ENCODE results near the gene PPP2R2B.
A peak's percentile ranks its signal among the peaks of the same experiment; 100 is the strongest.
"Not testable (repeated sequence)": the region's sequence is repeated elsewhere in the genome, so short reads cannot be mapped to it uniquely, and the experiment has no call there.

PPP2R2B gene

GRCh38 chr5:146600376-146600775, 278.2 kb downstream of the PPP2R2B start:
- no peak for DNase-seq

GRCh38 chr5:146599261-146599660, 279.3 kb downstream of the PPP2R2B start:
- DNase-seq: no peak

GRCh38 chr5:146595088-146595487, 283.5 kb downstream of the PPP2R2B start:
- DNase-seq: no peak

GRCh38 chr5:146592352-146592751, 286.2 kb downstream of the PPP2R2B start:
- DNase-seq: no peak

GRCh38 chr5:146589028-146589345, 289.6 kb downstream of the PPP2R2B start:
- peak in 8 of 14 donors; percentile 4 to 58 (median 44) for DNase-seq

- DNase-seq: peak in 5 of 14 donors; percentile 14 to 55 (median 45)
Measured at GRCh38 chr5:146588331-146589027, 290.1 kb downstream of the PPP2R2B start.

- no peak for DNase-seq
Measured at GRCh38 chr5:146586752-146587151, 291.8 kb downstream of the PPP2R2B start.

- DNase-seq: no peak
Measured at GRCh38 chr5:146584750-146585149, 293.8 kb downstream of the PPP2R2B start.

- no peak for DNase-seq
Measured at GRCh38 chr5:146582051-146582596, 296.4 kb downstream of the PPP2R2B start.

GRCh38 chr5:146580237-146580636, 298.3 kb downstream of the PPP2R2B start:
- no peak for DNase-seq

- no peak for DNase-seq
Measured at GRCh38 chr5:146574713-146575112, 303.8 kb downstream of the PPP2R2B start.

- DNase-seq: no peak
Measured at GRCh38 chr5:146568161-146568560, 310.4 kb downstream of the PPP2R2B start.

- DNase-seq: peak in 10 of 14 donors; percentile 1 to 60 (median 28)
Measured at GRCh38 chr5:146565764-146566367, 312.7 kb downstream of the PPP2R2B start.

- no peak for DNase-seq
Measured at GRCh38 chr5:146564007-146564762, 314.4 kb downstream of the PPP2R2B start.

GRCh38 chr5:146562461-146562860, 316.1 kb downstream of the PPP2R2B start:
- no peak for DNase-seq

- no peak for DNase-seq
Measured at GRCh38 chr5:146561711-146562110, 316.8 kb downstream of the PPP2R2B start.

- DNase-seq: no peak
Measured at GRCh38 chr5:146560205-146560812, 318.2 kb downstream of the PPP2R2B start.

- DNase-seq: not testable (repeated sequence)
Measured at GRCh38 chr5:146556884-146557283, 321.7 kb downstream of the PPP2R2B start.

- no peak for DNase-seq
Measured at GRCh38 chr5:146553446-146553845, 325.1 kb downstream of the PPP2R2B start.

GRCh38 chr5:146549615-146550014, 328.9 kb downstream of the PPP2R2B start:
- DNase-seq: no peak

GRCh38 chr5:146548781-146549449, 329.6 kb downstream of the PPP2R2B start:
- peak in 1 of 14 donors; percentile 43 for DNase-seq

GRCh38 chr5:146544232-146544631, 334.3 kb downstream of the PPP2R2B start:
- no peak for DNase-seq
